Measurements from ENCODE around the gene CERT1.

- no peak for TF ChIP-seq SUZ12 (IDR thresholded peaks at IDR 0.05; ENCODE audit: extremely low read depth, insufficient read depth, insufficient read length)
- TF ChIP-seq ZNF274 (IDR thresholded peaks at IDR 0.05; ENCODE audit: low read depth, low read length) = no peak
These were observed 136.0 kb downstream of the CERT1 start for GRCh38 chr5:75375414-75375813.

All from NT2/D1 (cell line).